CD4-positive, alpha-beta T cell treated with Interleukin-15 for 1 hour (primary cell): ENCODE results near the gene ARHGEF28.

Experiments used
- DNase-seq: peaks from one replicate; pipeline ENCODE4 v3.0.0-alpha.2; 2020

ARHGEF28 gene

GRCh38 chr5:73702534-73702933 is 76.5 kb downstream of the ARHGEF28 start:
- no peak for DNase-seq

- DNase-seq = no peak
Observed at GRCh38 chr5:73702951-73703350, 77.0 kb downstream of the ARHGEF28 start.

GRCh38 chr5:73705364-73705763 is 79.4 kb downstream of the ARHGEF28 start:
- DNase-seq = no peak

- DNase-seq = no peak
Observed at GRCh38 chr5:73706963-73707362, 81.0 kb downstream of the ARHGEF28 start.

- no peak for DNase-seq
Observed at GRCh38 chr5:73709536-73710129, 83.6 kb downstream of the ARHGEF28 start.

GRCh38 chr5:73716284-73716808 is 90.3 kb downstream of the ARHGEF28 start:
- no peak for DNase-seq

GRCh38 chr5:73718762-73719161 is 92.8 kb downstream of the ARHGEF28 start:
- DNase-seq = no peak

- no peak for DNase-seq
Observed at GRCh38 chr5:73719632-73720031, 93.6 kb downstream of the ARHGEF28 start.

GRCh38 chr5:73722231-73722630 is 96.2 kb downstream of the ARHGEF28 start:
- DNase-seq = no peak

- DNase-seq = no peak
Observed at GRCh38 chr5:73726071-73726470, 100.1 kb downstream of the ARHGEF28 start.

GRCh38 chr5:73726606-73727231 is 100.7 kb downstream of the ARHGEF28 start:
- DNase-seq = no peak

- no peak for DNase-seq
Observed at GRCh38 chr5:73727470-73727869, 101.5 kb downstream of the ARHGEF28 start.

GRCh38 chr5:73728493-73729273 is 102.7 kb downstream of the ARHGEF28 start:
- DNase-seq = no peak

GRCh38 chr5:73729329-73729728 is 103.3 kb downstream of the ARHGEF28 start:
- no peak for DNase-seq

- no peak for DNase-seq
Observed at GRCh38 chr5:73732045-73732444, 106.0 kb downstream of the ARHGEF28 start.

- no peak for DNase-seq
Observed at GRCh38 chr5:73733219-73733618, 107.2 kb downstream of the ARHGEF28 start.

- no peak for DNase-seq
Observed at GRCh38 chr5:73735032-73735734, 109.2 kb downstream of the ARHGEF28 start.

- DNase-seq = no peak
Observed at GRCh38 chr5:73739650-73740049, 113.7 kb downstream of the ARHGEF28 start.

GRCh38 chr5:73740274-73740790 is 114.3 kb downstream of the ARHGEF28 start:
- no peak for DNase-seq

GRCh38 chr5:73743161-73743560 is 117.2 kb downstream of the ARHGEF28 start:
- DNase-seq = no peak

GRCh38 chr5:73745836-73746235 is 119.8 kb downstream of the ARHGEF28 start:
- no peak for DNase-seq

GRCh38 chr5:73746608-73747007 is 120.6 kb downstream of the ARHGEF28 start:
- no peak for DNase-seq
